ENCODE results near the gene CDKN2B. TPM values are rescaled to one million over a fixed set of nuclear protein-coding genes. Genes with fewer than 3 reads are reported as not detected.

The CDKN2B gene
- total and polyA plus RNA-seq, 2 donors (not counting 3 experiments of a cell fraction or from before 2014, with no cell fraction given), result 1.6 to 2.1 TPM

- ChIA-PET POLR2A (interaction anchor here (0.8 kb wide), 1 partner anchor 50 kb away, joined by 3 read pairs; no protein-coding TSS in a partner anchor), CTCF (interaction anchor here (0.9 to 1.8 kb wide), 2 partner anchors 32 to 72 kb away, joined by 3 to 5 read pairs; no protein-coding TSS in a partner anchor)
- Histone ChIP-seq H3K9me1 (replicated peaks; ENCODE audit: control insufficient read depth, extremely low read depth, insufficient read depth, low read length) (no peaks in the 10 kb centered on the region), H3K4me2 (ENCODE audit: insufficient read depth, low read length) (no peak overlapping the region), H3K4me3 (replicated peaks in 1 of 3; ENCODE audit: insufficient read depth in 1 of 3, low read depth in 1 of 3, low read length in 3 of 3) (no peak overlapping the region), H3K9ac (replicated peaks; ENCODE audit: extremely low read depth, insufficient read depth, low read length) (no peak overlapping the region), H3K9me3 (replicated peaks; ENCODE audit: control insufficient read depth, insufficient read depth, low read length) (no peaks in the 10 kb centered on the region), H3K27ac (ENCODE audit: insufficient read depth, low read depth, low read length) (no peak overlapping the region), H3K79me2 (ENCODE audit: control insufficient read depth, insufficient read depth, low read length) (no peaks in the 10 kb centered on the region), H3K27me3 (ENCODE audit: control insufficient read depth in 2 of 2, insufficient read depth in 2 of 2, low read length in 2 of 2) (no peaks in the 10 kb centered on the region), H3K36me3 (ENCODE audit: control insufficient read depth in 2 of 2, extremely low read depth in 1 of 2, insufficient read depth in 2 of 2, low read length in 2 of 2) (no peaks in the 10 kb centered on the region), H2AFZ (ENCODE audit: low read depth, low read length) (no peak overlapping the region), H3K4me1 (ENCODE audit: control insufficient read depth, extremely low read depth, insufficient read depth, low read length) (peaks cover 46% of the 10 kb centered on the region), H4K20me1 (replicated peaks; ENCODE audit: control insufficient read depth, extremely low read depth, insufficient read depth, low read length) (no peaks in the 10 kb centered on the region)
- no TSS peak for BruUV-seq (replicated peaks)
- DNase-seq (ENCODE audit: low read depth, low spot score) (no peak), FAIRE-seq (no peak)
- dilution Hi-C loops (cut with MboI; ENCODE audit: extremely low pct_ligation_motif_present, low sequenced_read_pairs), result no loop called here
- TF ChIP-seq MYC (IDR thresholded peaks at IDR 0.05; ENCODE audit: low read depth, low read length) (no peak), FOS (IDR thresholded peaks at IDR 0.05; ENCODE audit: borderline replicate concordance, insufficient read depth, low read length) (no peak), MAX (IDR thresholded peaks at IDR 0.05; ENCODE audit: insufficient read depth, insufficient read length) (no peak), GATA2 (IDR thresholded peaks at IDR 0.05; ENCODE audit: insufficient read depth, insufficient read length, low read depth, low read length) (no peak), EZH2 (IDR thresholded peaks at IDR 0.05; ENCODE audit: borderline replicate concordance, low read depth, low read length, severe bottlenecking) (no peak), CTCF (IDR thresholded peaks at IDR 0.05; ENCODE audit: extremely low read depth in 1 of 2, insufficient read depth in 1 of 2, low read depth in 1 of 2, low read length in 2 of 2) (no peak), POLR2A (IDR thresholded peaks at IDR 0.05; ENCODE audit: low read depth, low read length) (no peak), JUN (IDR thresholded peaks at IDR 0.05; ENCODE audit: borderline replicate concordance, insufficient read depth, insufficient read length, low read depth) (no peak), POLR2AphosphoS5 (IDR thresholded peaks at IDR 0.05; ENCODE audit: insufficient read depth, low read depth, low read length) (no peak)
- intact Hi-C loops (cut with micrococcal nuclease), result no loop called here
Observed at GRCh38 chr9:22047596-22047995, 38.5 kb upstream of the CDKN2B start.

All from endothelial cell of umbilical vein (primary cell).